ENCODE data around the gene ADARB1.

Gene ADARB1

DNA sequence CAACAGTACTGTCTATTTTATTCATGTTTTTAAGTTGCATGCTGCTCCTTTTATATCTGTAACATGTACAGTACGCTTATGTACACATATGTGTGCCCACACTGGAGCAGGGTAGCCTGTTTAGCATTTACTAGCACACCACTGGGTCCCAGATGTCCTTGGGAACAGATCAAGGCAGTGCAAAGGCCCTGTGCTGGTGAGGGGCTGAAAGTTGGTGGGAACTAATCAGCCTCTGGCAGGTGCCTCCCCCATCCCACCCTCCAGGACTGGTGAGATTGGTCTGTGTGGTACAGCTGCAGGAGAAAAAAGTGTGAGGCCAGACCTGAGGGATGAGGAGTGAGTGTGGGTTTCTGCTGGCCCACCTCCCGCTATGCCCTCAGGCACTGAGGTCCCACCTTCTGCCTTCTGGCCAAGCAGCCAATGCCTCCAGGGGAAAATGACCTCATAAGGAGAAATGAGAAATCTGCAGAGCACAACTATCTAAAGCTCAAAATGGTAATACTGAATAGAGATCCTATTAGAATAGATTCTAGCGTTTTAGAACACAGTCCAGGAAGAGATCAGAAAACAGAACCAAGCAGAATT lies 154.4 kb downstream of the ADARB1 start:
- Histone ChIP-seq H3K9ac (ENCODE audit: low read length) (no peak overlapping the region), H3K4me3 (ENCODE audit: low read length) (no peak overlapping the region), H3K27me3 (replicated peaks; ENCODE audit: control insufficient read depth, insufficient read depth, low read length) (peaks cover 41% of the 10 kb centered on the region), H3K9me3 (ENCODE audit: control insufficient read depth, low read length) (no peaks in the 10 kb centered on the region), H3K4me1 (ENCODE audit: control insufficient read depth, insufficient read depth, low read length) (peaks cover 18% of the 10 kb centered on the region), H3K36me3 (ENCODE audit: control insufficient read depth, insufficient read depth, low read length, severe bottlenecking) (peaks cover 6% of the 10 kb centered on the region)
- DNase-seq (ENCODE audit: low read depth) = no peak

DNA sequence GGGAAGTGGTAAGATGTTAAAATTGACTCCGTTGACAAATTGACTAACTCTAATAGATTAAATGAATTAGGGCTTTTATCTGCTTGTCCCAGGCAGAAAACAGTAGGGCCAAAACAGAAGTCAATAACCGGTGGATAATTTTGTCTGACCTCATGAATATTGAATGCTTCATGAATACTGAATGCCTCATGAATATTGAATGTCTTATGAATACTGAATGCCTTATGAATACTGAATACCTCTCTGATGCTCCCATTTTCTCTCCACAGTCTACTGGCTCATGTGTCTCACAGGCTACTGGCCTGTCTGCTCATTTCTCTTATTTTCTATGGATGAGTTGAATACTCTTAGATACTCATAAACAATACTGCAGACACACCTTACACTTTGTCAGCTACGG lies 157.3 kb downstream of the ADARB1 start:
- peaks cover 53% of the 10 kb centered on the region for H3K27me3 ChIP-seq (replicated peaks; ENCODE audit: control insufficient read depth, insufficient read depth, low read length)
- DNase-seq (ENCODE audit: low read depth) = no peak
- H3K9ac ChIP-seq (ENCODE audit: low read length) = no peak overlapping the region
- H3K4me1 ChIP-seq (ENCODE audit: control insufficient read depth, insufficient read depth, low read length) = peaks cover 18% of the 10 kb centered on the region
- no peaks in the 10 kb centered on the region for H3K9me3 ChIP-seq (ENCODE audit: control insufficient read depth, low read length)
- no peak overlapping the region for H3K4me3 ChIP-seq (ENCODE audit: low read length)
- no peaks in the 10 kb centered on the region for H3K36me3 ChIP-seq (ENCODE audit: control insufficient read depth, insufficient read depth, low read length, severe bottlenecking)

DNA sequence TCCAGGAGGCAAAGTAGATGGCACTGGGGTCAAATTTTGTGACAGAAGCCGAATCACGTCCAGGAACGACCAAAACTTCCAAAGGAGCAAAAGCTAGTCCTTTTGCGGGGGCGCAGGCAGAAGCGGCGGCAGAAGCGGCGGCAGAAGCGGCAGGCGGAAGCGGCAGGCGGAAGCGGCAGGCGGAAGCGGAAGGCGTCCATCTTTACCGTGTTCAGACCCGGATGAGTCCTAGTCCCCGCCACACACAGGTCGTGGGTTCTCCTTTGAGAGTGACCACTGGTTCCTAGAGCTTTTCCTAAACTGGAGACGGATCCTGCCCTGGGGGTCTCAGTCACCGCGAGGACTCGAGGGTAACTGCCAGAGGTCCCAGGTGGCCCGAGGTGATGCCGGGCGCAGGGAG lies 159.7 kb downstream of the ADARB1 start:
- DNase-seq (ENCODE audit: low read depth) = no peak
- Histone ChIP-seq H3K4me3 (ENCODE audit: low read length) (no peak overlapping the region), H3K9me3 (ENCODE audit: control insufficient read depth, low read length) (peaks cover 7% of the 10 kb centered on the region), H3K4me1 (ENCODE audit: control insufficient read depth, insufficient read depth, low read length) (peaks cover under 1% of the 10 kb centered on the region), H3K9ac (ENCODE audit: low read length) (no peak overlapping the region), H3K27me3 (replicated peaks; ENCODE audit: control insufficient read depth, insufficient read depth, low read length) (peaks cover 49% of the 10 kb centered on the region), H3K36me3 (ENCODE audit: control insufficient read depth, insufficient read depth, low read length, severe bottlenecking) (no peaks in the 10 kb centered on the region)

DNA sequence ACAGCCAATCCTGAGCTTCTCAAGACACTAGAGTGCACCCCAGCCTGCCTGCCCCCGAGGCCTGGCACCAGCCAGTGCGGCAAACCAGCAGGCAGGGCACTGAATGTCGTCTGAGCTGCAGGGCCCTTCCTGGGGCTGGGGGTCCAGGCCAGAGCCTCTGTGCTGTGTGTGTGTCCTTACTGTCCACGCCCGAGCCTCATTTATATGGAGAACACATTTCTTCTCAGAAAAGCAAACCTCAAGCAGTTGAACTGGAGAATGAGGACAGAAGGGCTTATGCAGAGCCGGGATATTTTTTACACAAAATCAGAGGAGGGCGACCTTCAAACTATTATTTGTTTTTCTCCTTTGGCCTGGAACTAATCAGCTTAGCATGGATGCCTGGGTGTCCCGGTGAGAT lies 160.6 kb downstream of the ADARB1 start:
- H3K36me3 ChIP-seq (ENCODE audit: control insufficient read depth, insufficient read depth, low read length, severe bottlenecking) = no peaks in the 10 kb centered on the region
- no peaks in the 10 kb centered on the region for H3K4me1 ChIP-seq (ENCODE audit: control insufficient read depth, insufficient read depth, low read length)
- no peak overlapping the region for H3K9ac ChIP-seq (ENCODE audit: low read length)
- H3K9me3 ChIP-seq (ENCODE audit: control insufficient read depth, low read length) = peaks cover 7% of the 10 kb centered on the region
- H3K27me3 ChIP-seq (replicated peaks; ENCODE audit: control insufficient read depth, insufficient read depth, low read length) = peaks cover 49% of the 10 kb centered on the region
- H3K4me3 ChIP-seq (ENCODE audit: low read length) = no peak overlapping the region
- DNase-seq (ENCODE audit: low read depth) = no peak

DNA sequence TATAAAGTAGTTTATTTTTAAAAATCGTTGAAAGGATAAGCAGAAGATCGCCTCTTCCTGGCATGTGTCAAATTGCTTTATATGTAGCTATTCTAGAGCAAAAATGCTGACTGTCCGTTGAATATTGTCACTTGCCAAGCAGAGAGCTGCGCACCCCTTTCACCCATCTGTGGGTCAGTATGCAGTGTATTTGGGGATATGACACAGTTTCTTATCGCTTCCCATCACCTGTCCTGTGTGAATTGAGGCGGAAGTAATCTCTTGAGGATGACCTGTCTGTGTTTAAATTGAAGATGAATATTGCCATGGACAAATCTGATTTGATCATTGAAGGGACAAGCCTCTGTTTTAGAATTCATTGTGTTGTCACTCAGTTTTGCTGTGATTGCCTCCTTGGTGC lies 161.1 kb downstream of the ADARB1 start:
- H3K9me3 ChIP-seq (ENCODE audit: control insufficient read depth, low read length) = peaks cover 7% of the 10 kb centered on the region
- H3K4me1 ChIP-seq (ENCODE audit: control insufficient read depth, insufficient read depth, low read length) = no peaks in the 10 kb centered on the region
- H3K4me3 ChIP-seq (ENCODE audit: low read length) = no peak overlapping the region
- no peak overlapping the region for H3K9ac ChIP-seq (ENCODE audit: low read length)
- DNase-seq (ENCODE audit: low read depth) = no peak
- H3K36me3 ChIP-seq (ENCODE audit: control insufficient read depth, insufficient read depth, low read length, severe bottlenecking) = no peaks in the 10 kb centered on the region
- peaks cover 49% of the 10 kb centered on the region for H3K27me3 ChIP-seq (replicated peaks; ENCODE audit: control insufficient read depth, insufficient read depth, low read length)

DNA sequence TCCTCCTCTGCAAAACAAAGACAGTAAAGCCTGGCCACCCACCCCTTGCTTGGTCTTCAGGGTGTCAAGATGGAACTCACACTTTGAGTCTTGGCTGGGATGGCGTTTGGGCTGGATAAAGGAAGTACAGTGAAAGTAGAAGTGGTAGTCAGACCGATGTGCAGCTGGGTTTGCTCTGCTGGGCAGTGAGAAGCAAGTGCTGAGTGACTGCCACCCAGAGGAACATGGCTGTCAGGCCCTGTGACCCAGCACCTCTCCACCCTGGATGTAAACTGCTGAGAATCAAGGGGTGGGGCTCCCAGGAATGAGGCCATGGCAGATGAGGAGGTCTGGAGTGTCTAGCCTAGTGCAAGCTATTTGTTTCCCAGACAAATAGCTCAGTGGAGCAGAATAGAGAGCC lies 162.1 kb downstream of the ADARB1 start:
- Histone ChIP-seq H3K4me3 (ENCODE audit: low read length) (no peak overlapping the region), H3K36me3 (ENCODE audit: control insufficient read depth, insufficient read depth, low read length, severe bottlenecking) (no peaks in the 10 kb centered on the region), H3K9ac (ENCODE audit: low read length) (no peak overlapping the region), H3K27me3 (replicated peaks; ENCODE audit: control insufficient read depth, insufficient read depth, low read length) (peaks cover 48% of the 10 kb centered on the region), H3K9me3 (ENCODE audit: control insufficient read depth, low read length) (peaks cover 13% of the 10 kb centered on the region), H3K4me1 (ENCODE audit: control insufficient read depth, insufficient read depth, low read length) (no peaks in the 10 kb centered on the region)
- no peak for DNase-seq (ENCODE audit: low read depth)

DNA sequence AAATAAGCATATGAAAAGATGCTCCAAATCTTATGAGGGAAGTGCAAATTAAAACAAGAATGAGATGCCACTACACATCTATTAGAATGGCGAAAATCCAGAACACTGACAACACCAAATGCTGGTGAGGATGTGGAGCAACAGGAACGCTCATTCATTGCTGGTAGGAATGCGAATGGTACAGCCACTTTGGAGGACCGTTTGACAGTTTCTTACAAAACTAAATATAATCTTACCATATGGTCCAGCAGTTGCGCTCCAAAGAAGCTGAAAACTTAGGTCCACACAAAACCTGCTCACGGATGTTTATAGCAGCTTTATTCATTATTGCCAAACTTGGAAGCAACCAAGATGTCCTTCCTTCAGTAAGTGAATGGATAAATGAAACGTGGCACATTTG lies 163.0 kb downstream of the ADARB1 start:
- Histone ChIP-seq H3K9me3 (ENCODE audit: control insufficient read depth, low read length) (peaks cover 22% of the 10 kb centered on the region), H3K9ac (ENCODE audit: low read length) (no peak overlapping the region), H3K27me3 (replicated peaks; ENCODE audit: control insufficient read depth, insufficient read depth, low read length) (peaks cover 39% of the 10 kb centered on the region), H3K4me3 (ENCODE audit: low read length) (no peak overlapping the region), H3K4me1 (ENCODE audit: control insufficient read depth, insufficient read depth, low read length) (no peaks in the 10 kb centered on the region), H3K36me3 (ENCODE audit: control insufficient read depth, insufficient read depth, low read length, severe bottlenecking) (no peaks in the 10 kb centered on the region)
- DNase-seq (ENCODE audit: low read depth) = no peak

DNA sequence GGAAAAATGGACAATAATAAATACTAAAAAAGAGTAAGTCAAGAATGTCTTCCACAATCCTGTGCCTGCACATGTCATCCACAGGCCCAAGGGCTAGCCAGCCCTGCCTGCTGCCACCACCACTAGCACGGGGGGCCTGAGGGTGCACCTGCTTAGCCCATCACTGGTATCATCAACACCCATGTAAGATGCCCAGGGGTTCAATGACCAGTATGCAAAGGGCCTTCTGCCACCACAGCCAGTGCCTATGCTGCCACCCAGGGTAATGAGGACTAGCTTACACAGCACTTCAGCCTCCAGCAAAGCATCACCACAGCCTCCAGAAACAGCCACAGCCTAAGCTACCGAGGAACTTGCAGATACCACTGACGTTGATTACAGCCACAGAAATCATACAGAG lies 167.0 kb downstream of the ADARB1 start:
- Histone ChIP-seq H3K27me3 (replicated peaks; ENCODE audit: control insufficient read depth, insufficient read depth, low read length) (peaks cover 19% of the 10 kb centered on the region), H3K9ac (ENCODE audit: low read length) (no peak overlapping the region), H3K4me3 (ENCODE audit: low read length) (no peak overlapping the region), H3K36me3 (ENCODE audit: control insufficient read depth, insufficient read depth, low read length, severe bottlenecking) (no peaks in the 10 kb centered on the region), H3K4me1 (ENCODE audit: control insufficient read depth, insufficient read depth, low read length) (no peaks in the 10 kb centered on the region), H3K9me3 (ENCODE audit: control insufficient read depth, low read length) (peaks cover 39% of the 10 kb centered on the region)
- DNase-seq (ENCODE audit: low read depth) = no peak

DNA sequence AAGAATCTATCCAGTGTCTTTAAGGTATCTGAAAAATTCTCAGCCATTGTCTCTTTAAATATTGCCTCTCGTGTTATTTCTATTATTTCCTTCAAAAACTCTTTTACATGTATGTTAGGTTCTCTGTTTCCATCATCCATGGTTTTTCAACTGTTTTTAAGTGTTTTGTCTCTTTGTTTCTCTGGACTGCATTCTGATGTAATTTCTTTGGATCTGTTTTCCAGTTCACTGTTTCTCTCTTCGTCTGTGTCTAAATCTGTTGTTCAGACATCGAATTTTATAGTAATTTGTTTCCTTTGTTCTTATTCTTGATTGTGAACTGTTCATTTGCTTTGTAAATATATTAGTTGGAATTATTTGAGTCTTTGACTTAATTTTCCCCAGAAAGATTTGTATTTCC lies 169.2 kb downstream of the ADARB1 start:
- Histone ChIP-seq H3K9me3 (ENCODE audit: control insufficient read depth, low read length) (peaks cover 32% of the 10 kb centered on the region), H3K4me3 (ENCODE audit: low read length) (no peak overlapping the region), H3K36me3 (ENCODE audit: control insufficient read depth, insufficient read depth, low read length, severe bottlenecking) (no peaks in the 10 kb centered on the region), H3K4me1 (ENCODE audit: control insufficient read depth, insufficient read depth, low read length) (peaks cover 3% of the 10 kb centered on the region), H3K9ac (ENCODE audit: low read length) (no peak overlapping the region), H3K27me3 (replicated peaks; ENCODE audit: control insufficient read depth, insufficient read depth, low read length) (peaks cover 36% of the 10 kb centered on the region)
- no peak for DNase-seq (ENCODE audit: low read depth)

DNA sequence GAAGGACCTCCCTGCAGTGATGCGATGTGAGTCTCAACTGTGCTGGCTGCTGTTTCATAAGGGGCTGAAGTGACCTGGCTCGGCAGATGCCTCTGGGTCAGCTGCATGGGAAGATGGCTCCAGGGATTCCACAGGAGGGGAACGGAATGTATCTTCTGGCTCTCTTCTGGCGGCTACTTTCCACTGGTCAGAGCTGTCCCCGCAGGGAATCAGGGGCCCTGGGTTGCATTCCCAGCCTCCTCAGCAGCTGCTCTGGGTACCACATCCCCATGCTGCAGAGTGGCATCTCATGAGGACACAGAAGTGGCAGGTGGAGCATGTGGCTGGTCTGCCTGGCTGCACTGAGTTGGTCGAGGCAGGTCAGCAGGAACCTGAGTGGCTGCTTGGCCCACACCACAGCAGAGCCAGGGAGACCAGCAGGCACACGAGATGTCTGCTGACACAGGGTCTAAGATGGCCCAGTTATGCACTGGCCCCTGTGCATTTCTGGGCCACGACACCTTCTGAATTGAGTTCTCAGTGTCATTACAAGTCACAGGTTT lies 170.5 kb downstream of the ADARB1 start:
- Histone ChIP-seq H3K9me3 (ENCODE audit: control insufficient read depth, low read length) (peaks cover 32% of the 10 kb centered on the region), H3K27me3 (replicated peaks; ENCODE audit: control insufficient read depth, insufficient read depth, low read length) (peaks cover 36% of the 10 kb centered on the region)
- DNase-seq (ENCODE audit: low read depth) = no peak

DNA sequence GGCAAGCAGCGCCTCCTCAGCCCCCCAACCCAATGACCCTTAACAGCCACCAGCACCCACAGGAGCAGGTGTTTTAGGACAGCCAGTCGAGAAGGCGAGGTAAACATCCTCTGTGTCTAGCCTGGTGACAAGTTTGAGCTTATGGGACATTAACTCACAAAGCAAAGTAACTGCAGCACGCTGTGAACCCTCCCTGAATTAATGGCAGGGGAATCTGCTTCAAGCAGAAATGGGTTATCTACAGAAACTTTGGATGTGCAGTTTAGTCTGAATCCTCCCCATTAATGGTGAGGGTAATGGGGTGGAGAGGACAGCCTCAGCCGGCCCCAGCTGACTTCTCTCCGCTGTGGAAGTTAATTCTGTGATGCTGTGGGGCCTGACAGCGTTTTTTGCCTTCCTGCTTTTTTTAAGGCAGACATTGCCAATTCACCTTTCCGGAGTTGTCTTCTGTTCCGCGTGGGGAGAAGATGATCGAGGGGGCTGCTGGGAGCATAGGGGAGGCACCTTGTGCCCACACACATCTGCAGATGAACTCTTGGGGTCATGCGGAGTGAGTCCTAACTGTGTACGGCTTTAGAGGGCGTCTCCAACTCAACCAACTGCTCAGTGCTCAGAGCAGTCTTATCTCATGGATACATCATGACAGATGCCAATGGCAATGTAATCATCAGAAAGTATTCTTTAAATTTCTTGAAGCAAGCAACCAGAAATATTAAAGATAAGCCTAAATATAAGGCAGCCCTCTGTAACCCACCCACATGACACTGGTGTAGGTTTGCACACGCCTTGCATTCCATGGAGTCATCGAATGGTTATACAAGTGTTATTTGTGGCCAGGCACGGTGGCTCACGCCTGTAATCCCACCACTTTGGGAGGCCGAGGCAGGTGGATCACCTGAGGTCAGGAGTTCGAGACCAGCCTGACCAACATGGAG lies 172.3 kb downstream of the ADARB1 start:
- Histone ChIP-seq H3K36me3 (ENCODE audit: control insufficient read depth, insufficient read depth, low read length, severe bottlenecking) (no peaks in the 10 kb centered on the region), H3K4me3 (ENCODE audit: low read length) (no peak overlapping the region)

More for the DNA sequence above, 170.5 kb downstream of the ADARB1 start:
- Histone ChIP-seq H3K36me3 (ENCODE audit: control insufficient read depth, insufficient read depth, low read length, severe bottlenecking) (no peaks in the 10 kb centered on the region), H3K4me3 (ENCODE audit: low read length) (no peak overlapping the region), H3K9ac (ENCODE audit: low read length) (no peak overlapping the region), H3K4me1 (ENCODE audit: control insufficient read depth, insufficient read depth, low read length) (peaks cover 12% of the 10 kb centered on the region)

More for the DNA sequence above, 172.3 kb downstream of the ADARB1 start:
- no peak for DNase-seq (ENCODE audit: low read depth)
- Histone ChIP-seq H3K4me1 (ENCODE audit: control insufficient read depth, insufficient read depth, low read length) (peaks cover 12% of the 10 kb centered on the region), H3K27me3 (replicated peaks; ENCODE audit: control insufficient read depth, insufficient read depth, low read length) (peaks cover 36% of the 10 kb centered on the region), H3K9ac (ENCODE audit: low read length) (no peak overlapping the region), H3K9me3 (ENCODE audit: control insufficient read depth, low read length) (peaks cover 28% of the 10 kb centered on the region)
